HUES6 (cell line): ENCODE data around the gene NOXO1.
A peak's percentile ranks its signal among the peaks of the same experiment; 100 is the strongest.
"Not testable (repeated sequence)": the region's sequence is repeated elsewhere in the genome, so short reads cannot be mapped to it uniquely, and the experiment has no call there.

Source experiments
- H3K27ac ChIP-seq: 2 replicates; pipeline ENCODE4 v1.7.0; 2013; ENCODE audit warnings: low read depth, mild to moderate bottlenecking, low read length, inconsistent platforms
- H3K27me3 ChIP-seq: 2 replicates; pipeline ENCODE4 v1.6.1; 2013; ENCODE audit warnings: low read length; ENCODE audit not compliant: control insufficient read depth, insufficient read depth
- H3K36me3 ChIP-seq: 2 replicates; pipeline ENCODE4 v1.6.1; 2013; ENCODE audit warnings: low read length; ENCODE audit not compliant: control insufficient read depth, insufficient read depth
- H3K4me1 ChIP-seq: 2 replicates; pipeline ENCODE4 v1.6.1; 2013; ENCODE audit warnings: low read length; ENCODE audit not compliant: control insufficient read depth, insufficient read depth
- H3K4me3 ChIP-seq: 2 replicates; pipeline ENCODE4 v1.5.1; 2013; ENCODE audit warnings: low read depth, low read length
- H3K9ac ChIP-seq: one replicate; pipeline ENCODE4 v1.6.1; 2013; ENCODE audit warnings: mild to moderate bottlenecking, low read length
- H3K9me3 ChIP-seq: 2 replicates; pipeline ENCODE4 v1.6.1; 2013; ENCODE audit warnings: low read depth, low read length; ENCODE audit not compliant: control insufficient read depth, insufficient read depth

Gene NOXO1

DNA sequence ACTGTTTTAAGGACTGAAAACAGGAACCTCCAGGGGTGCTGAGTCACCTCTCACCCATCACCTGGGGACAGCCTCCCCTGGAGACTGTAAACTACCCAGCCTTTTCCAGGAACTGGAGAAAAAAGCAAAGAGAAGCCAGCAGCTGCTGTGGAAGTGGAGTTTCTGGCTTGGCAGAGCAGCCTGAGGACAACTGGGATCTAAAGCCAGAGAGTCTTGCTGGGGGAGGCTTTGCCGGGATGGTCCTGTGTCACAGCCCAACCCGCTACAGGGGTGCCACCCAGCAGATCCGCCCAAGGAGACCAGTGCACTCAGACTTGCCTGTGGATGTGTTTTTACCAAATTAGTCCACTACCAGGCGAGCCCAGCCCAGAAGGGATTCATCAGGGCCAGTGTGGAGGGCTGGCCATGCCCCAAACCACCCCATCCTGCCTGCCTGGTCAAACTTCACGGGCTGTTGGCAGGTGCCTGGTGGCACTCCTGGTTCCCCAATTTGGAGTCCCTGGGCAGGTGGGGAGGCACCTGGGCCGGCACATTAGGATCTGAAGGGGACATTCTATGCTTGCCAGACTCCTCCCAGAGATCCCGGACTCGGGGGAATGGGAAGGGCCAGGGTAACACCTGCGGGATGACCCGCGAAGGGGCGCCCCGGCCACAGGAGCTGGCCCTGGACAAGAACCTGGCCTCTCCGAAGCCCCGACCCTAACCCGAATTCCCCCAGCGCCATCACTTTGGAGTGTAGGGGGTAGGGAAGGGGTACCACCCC, 39.0 kb downstream of the NOXO1 start:
- Histone ChIP-seq H3K27ac (no peak overlapping the region), H3K36me3 (peaks cover 26% of the 10 kb centered on the region), H3K4me1 (peaks cover 14% of the 10 kb centered on the region; the same call in 1 of the 2 replicates), H3K27me3 (no peaks in the 10 kb centered on the region), H3K4me3 (peak overlapping the region; percentile 90), H3K9ac (peak overlapping the region; percentile 72), H3K9me3 (no peaks in the 10 kb centered on the region)

GRCh38 chr16:1941162-1942046, 39.9 kb downstream of the NOXO1 start:
- H3K27me3 ChIP-seq: no peaks in the 10 kb centered on the region
- peak overlapping the region; percentile 90 for H3K4me3 ChIP-seq
- peaks cover 14% of the 10 kb centered on the region; the same call in 1 of the 2 replicates for H3K4me1 ChIP-seq
- H3K27ac ChIP-seq: no peak overlapping the region
- no peaks in the 10 kb centered on the region for H3K9me3 ChIP-seq
- H3K36me3 ChIP-seq: peaks cover 26% of the 10 kb centered on the region
- no peak overlapping the region for H3K9ac ChIP-seq

DNA sequence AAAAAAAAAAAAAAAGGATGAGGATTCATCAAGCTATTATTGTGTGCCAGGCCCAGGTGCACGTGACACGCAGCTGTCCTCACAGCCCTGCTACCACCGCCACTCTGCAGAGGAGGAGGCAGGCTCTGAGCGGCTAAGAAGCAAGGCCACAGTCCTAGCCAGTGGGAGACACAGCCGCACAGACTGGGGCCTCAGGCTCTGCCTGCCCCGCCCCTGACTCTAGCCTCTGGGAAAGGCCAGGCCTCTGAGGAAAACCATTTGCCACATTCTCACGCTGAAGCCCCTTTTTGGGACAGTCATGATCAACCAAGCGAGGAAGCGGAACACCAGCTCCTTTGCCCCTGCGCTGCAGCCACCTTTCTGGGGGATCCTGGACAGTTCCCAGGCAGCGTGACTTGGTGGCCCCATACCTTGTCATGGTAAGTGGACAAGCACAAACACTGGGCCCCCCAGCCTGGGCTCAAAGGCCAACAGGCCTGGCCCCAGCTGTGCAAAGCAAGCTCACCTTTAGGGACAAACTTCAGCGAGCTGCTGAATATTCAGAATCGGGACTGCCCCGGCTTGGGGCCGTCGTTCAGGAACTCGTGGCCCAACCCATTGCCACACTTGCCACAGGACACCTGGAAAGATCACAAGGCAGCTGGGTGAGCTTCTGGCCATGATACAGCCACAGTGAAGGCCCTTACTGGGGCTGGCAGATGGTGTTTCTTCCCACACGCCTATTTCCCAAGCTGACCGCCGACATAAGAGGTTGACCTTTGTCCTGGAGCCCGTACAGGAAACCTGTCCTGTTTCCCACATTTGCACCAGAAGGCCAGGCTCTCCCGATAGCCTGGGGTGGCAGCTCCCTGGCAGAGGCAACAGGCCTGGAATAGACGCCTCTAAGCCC, 40.8 kb downstream of the NOXO1 start:
- Histone ChIP-seq H3K27me3 (no peaks in the 10 kb centered on the region), H3K4me1 (peaks cover 14% of the 10 kb centered on the region; the same call in 1 of the 2 replicates), H3K36me3 (peaks cover 26% of the 10 kb centered on the region), H3K4me3 (no peak overlapping the region), H3K27ac (no peak overlapping the region), H3K9me3 (no peaks in the 10 kb centered on the region), H3K9ac (no peak overlapping the region)

GRCh38 chr16:1939833-1940232, 41.4 kb downstream of the NOXO1 start:
- not testable (repeated sequence) for H3K9ac ChIP-seq, H3K27ac ChIP-seq, H3K4me3 ChIP-seq, H3K9me3 ChIP-seq, H3K27me3 ChIP-seq
- peaks cover 14% of the 10 kb centered on the region; the same call in 1 of the 2 replicates for H3K4me1 ChIP-seq
- H3K36me3 ChIP-seq: peaks cover 26% of the 10 kb centered on the region

DNA sequence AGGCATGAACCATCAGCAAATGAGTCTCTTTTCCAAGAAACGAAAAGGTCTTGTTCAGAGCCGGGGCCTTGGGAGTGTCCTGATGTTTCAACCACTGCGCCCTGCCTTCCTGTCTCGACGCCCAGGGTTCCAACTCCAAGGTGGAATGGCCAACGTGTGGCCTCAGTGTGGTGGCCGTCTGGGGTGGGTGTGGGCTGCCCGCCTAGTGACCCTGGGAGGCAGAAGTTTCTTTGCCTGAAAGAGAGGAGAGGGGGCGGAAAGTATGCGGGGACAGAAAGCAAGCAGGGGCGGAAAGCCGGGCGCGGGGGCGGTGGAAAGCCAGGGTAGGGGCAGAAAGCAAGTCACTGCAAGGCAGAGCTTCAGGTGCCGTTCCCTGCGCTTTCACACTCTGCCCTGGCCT, 42.4 kb downstream of the NOXO1 start:
- Histone ChIP-seq H3K4me1 (peaks cover 11% of the 10 kb centered on the region; the same call in 1 of the 2 replicates), H3K36me3 (peaks cover 26% of the 10 kb centered on the region), H3K9ac (no peak overlapping the region), H3K9me3 (no peaks in the 10 kb centered on the region), H3K27ac (no peak overlapping the region), H3K4me3 (no peak overlapping the region), H3K27me3 (no peaks in the 10 kb centered on the region)

DNA sequence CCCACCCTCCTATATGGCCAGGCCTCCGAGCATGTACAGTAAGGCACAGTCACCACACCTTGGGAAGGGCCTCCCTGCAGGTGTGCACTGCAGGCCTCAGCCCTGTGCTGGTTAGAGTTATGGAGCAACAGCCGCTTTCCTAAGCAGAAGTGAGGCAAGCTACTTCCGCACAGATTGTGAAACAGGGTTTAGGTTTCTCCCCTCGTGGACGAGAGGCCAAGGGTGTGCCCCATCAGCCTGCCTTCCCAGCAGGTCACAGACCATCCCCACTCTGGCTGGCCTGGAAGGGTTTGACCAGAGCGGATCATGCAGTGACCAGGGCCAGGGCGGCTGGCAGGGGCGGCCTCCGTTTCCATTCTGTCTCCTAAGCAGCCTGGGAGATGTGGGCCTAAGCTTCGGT, 43.0 kb downstream of the NOXO1 start:
- Histone ChIP-seq H3K27ac (no peak overlapping the region), H3K4me1 (peaks cover 11% of the 10 kb centered on the region; the same call in 1 of the 2 replicates), H3K9me3 (no peaks in the 10 kb centered on the region), H3K36me3 (peaks cover 26% of the 10 kb centered on the region), H3K27me3 (no peaks in the 10 kb centered on the region), H3K4me3 (no peak overlapping the region), H3K9ac (no peak overlapping the region)

DNA sequence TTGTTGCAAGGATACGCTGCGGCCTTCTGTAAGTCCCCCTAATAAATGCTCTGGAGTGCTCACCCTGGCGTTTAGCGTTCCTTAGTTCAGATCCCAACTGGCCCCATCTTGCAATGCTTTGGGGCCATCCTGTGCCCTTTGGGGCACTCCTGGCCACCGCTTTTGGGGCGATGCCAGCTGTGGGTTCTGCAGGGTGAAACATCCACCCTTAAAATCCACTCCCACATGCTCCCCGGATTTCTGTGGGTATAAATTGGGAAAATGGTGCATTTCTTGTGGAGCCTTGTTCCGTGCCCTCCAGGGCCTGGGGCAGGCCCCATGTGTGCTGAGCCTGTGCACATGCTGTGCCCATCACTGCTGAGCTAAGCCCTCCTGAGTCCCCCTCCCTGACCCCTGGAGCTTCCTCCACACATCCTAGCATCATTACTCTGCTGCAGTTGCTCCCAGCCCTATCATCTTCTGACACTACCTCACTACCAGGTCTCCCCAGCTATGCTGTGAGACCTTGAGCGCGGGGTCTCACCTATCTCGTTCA, 44.3 kb downstream of the NOXO1 start:
- Histone ChIP-seq H3K27ac (no peak overlapping the region), H3K27me3 (no peaks in the 10 kb centered on the region), H3K4me3 (no peak overlapping the region), H3K4me1 (peaks cover 8% of the 10 kb centered on the region; the same call in 1 of the 2 replicates), H3K36me3 (peaks cover 26% of the 10 kb centered on the region), H3K9me3 (no peaks in the 10 kb centered on the region), H3K9ac (no peak overlapping the region)

DNA sequence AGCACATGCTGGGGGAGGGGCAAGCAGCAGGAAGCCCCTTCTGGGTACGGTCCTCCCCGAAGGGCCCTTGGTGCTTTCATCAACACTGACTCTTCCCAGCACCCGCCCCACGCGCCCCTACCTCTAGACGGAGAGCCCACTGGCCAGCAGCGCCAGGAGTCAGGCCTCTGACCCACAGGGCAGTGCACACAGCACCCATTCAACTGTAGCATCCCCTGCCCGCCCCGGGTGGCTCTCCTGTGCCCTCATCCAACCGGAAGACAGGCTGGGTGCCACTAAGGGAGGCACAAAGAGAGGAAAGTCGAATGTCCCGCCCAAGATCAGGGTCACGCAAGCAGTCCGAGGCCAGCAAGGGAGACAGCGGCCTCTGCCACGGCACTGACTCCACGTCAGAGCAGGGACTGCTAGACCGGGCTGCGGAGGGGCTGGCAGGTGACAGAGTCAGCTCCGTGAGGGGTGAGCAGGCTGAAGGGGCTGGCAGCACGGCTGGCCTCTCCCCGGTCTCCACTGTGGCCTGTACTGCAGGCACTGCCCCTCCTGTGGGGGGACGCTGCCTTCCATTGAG, 48.1 kb downstream of the NOXO1 start:
- no peaks in the 10 kb centered on the region for H3K9me3 ChIP-seq
- no peak overlapping the region for H3K9ac ChIP-seq
- no peaks in the 10 kb centered on the region; the same call in 1 of the 2 replicates for H3K4me1 ChIP-seq
- peaks cover 3% of the 10 kb centered on the region for H3K36me3 ChIP-seq
- no peak overlapping the region for H3K27ac ChIP-seq
- H3K4me3 ChIP-seq: no peak overlapping the region
- peaks cover 7% of the 10 kb centered on the region for H3K27me3 ChIP-seq

DNA sequence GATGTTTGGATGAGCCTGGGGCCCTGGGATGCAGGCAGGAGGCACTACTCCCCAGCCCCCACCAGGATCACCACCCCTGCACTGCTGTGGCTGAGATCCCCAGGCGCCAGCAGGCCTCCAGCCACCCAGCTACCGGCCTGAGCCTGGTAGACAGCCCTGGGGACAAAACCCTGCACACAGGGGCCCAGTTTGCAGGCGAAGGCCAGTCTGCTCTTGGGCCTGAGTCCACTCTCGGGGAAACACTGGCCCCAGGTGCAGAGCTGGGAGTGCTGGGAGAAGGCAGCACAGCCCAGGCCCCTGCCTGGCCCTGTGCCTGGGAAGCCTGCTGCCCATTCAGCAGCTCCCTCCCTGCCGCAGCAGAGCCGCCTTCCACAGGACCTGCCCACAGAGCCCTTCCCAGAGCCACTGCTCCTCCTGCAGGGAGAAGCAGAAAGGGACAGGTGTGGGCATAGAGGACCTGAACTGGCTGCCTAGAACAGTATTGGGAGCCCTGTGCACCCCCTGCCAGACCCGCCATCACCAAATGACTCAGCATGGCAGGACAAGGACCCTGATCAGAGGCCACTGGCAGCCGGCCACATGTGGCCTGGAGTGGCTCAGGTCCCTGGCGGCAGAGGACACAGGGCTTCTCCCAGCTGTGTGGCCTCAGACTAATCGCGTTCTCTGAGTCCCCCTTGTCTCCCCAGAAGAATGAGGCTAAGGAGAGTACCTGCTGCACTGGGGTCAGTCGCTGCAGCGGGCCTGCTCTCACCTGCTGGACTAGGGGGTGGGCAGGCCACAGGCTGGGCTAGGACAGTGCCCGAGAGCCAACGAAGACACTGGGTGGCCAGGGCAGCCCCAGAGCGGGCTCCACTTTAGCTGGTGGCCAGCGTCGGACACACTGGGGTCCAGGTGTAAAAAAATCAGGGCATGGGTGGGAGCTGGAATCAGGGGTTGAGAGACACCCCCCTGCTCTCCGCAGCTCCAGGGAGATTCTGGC, 48.9 kb downstream of the NOXO1 start:
- no peak overlapping the region for H3K27ac ChIP-seq
- no peaks in the 10 kb centered on the region for H3K36me3 ChIP-seq
- H3K4me1 ChIP-seq: no peaks in the 10 kb centered on the region; the same call in 1 of the 2 replicates
- no peaks in the 10 kb centered on the region for H3K9me3 ChIP-seq
- H3K9ac ChIP-seq: no peak overlapping the region
- H3K27me3 ChIP-seq: peaks cover 7% of the 10 kb centered on the region
- no peak overlapping the region for H3K4me3 ChIP-seq
